Tibial nerve (tissue), 3 donors: ENCODE results near the gene PTPRC.

Experiments used
- POLR2A ChIP-seq, 2 donors: fragments of 450-650 bp; IDR thresholded peaks; one replicate each; pipeline ENCODE4 v1.6.1; 2017; ENCODE audit warnings: antibody characterized with exemption in 2 of 2, mild to moderate bottlenecking in 2 of 2, moderate library complexity in 2 of 2
- TF ChIP-seq, protein P1 (sequence below), 5 experiments: fragments of 200-600 bp in 3 of 5; fragments of 450-650 bp in 2 of 5; sonication (generic) in 3 of 5; IDR thresholded peaks; one replicate each; pipeline ENCODE4 v1.5.1; 2016 to 2019; ENCODE audit warnings: antibody characterized with exemption in 5 of 5, mild to moderate bottlenecking in 3 of 5, moderate library complexity in 2 of 5

DNA sequence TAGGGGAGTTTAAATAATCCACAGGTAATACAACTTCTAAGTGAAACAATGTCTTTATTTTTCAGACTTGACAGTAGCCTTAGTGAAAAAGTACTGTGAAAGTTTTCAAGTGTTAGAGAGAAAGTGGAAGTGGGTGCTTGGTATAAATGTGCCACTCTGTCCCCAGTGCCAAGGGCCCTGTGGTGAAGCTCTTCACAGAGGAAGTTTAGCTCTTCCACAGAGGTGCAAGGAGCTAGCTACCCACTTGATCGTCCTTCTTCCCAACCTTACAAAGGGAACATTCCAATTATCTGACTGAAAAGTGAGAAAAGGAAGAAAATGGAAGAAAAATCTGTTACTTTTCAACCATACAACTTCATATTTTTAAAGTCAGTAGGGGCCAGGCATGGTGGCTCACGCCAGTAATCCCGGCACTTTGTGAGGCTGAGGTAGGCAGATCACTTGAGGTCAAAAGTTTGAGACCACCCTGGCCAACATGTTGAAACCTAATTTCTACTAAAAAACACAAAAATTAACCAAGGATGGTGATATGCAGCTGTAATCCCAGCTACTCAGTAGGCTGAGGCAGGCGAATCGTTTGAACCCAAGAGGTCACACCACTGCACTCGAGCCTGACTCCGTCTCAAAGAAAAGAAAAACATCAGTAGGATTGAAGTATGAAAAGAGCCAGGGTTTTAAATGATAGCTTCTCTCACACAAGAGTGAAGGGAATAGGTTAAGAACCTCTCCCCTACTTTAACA, 41.0 kb upstream of the PTPRC start:
- TF ChIP-seq, protein P1, sequence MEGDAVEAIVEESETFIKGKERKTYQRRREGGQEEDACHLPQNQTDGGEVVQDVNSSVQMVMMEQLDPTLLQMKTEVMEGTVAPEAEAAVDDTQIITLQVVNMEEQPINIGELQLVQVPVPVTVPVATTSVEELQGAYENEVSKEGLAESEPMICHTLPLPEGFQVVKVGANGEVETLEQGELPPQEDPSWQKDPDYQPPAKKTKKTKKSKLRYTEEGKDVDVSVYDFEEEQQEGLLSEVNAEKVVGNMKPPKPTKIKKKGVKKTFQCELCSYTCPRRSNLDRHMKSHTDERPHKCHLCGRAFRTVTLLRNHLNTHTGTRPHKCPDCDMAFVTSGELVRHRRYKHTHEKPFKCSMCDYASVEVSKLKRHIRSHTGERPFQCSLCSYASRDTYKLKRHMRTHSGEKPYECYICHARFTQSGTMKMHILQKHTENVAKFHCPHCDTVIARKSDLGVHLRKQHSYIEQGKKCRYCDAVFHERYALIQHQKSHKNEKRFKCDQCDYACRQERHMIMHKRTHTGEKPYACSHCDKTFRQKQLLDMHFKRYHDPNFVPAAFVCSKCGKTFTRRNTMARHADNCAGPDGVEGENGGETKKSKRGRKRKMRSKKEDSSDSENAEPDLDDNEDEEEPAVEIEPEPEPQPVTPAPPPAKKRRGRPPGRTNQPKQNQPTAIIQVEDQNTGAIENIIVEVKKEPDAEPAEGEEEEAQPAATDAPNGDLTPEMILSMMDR (IDR thresholded peaks at IDR 0.05) = no peak
- TF ChIP-seq POLR2A (IDR thresholded peaks at IDR 0.05) = no peak
